AG04449 (cell line): Measurements from ENCODE around the gene FRMD5.
A peak's percentile ranks its signal among the peaks of the same experiment; 100 is the strongest.

Source experiments
- CTCF ChIA-PET: fragments of 350-600 bp; formaldehyde crosslinking; extraction: SDS; loops from one replicate; lab custom pipeline; 2021; ENCODE audit warnings: antibody characterized with exemption; lab: Yijun Ruan, JAX
- POLR2A ChIA-PET: fragments of 400-600, 350-600 bp; formaldehyde crosslinking; extraction: SDS; loops from one replicate; lab custom pipeline; 2020; ENCODE audit warnings: antibody characterized with exemption, inconsistent platforms; lab: Yijun Ruan, JAX
- DNase-seq: peaks from one replicate; pipeline ENCODE4 v3.0.0-alpha.2; 2010; ENCODE audit warnings: low read depth, low spot score
- H3K4me3 ChIP-seq: 2 replicates; pipeline ENCODE4 v1.5.1; 2011; ENCODE audit warnings: low read depth, mild to moderate bottlenecking, control low read depth, low read length
- TF ChIP-seq, protein P1 (sequence below): IDR thresholded peaks from one replicate; pipeline ENCODE4 v1.5.1; 2011; ENCODE audit warnings: mild to moderate bottlenecking, moderate library complexity, low read length, control low read depth, inconsistent platforms; ENCODE audit not compliant: insufficient read depth; ENCODE audit errors: missing control alignments

FRMD5 gene

GRCh38 chr15:44222478-44222877 lies 27.4 kb upstream of the FRMD5 start:
- no peak overlapping the region for H3K4me3 ChIP-seq
- ChIA-PET POLR2A (no interaction called here), CTCF (interaction anchor here (0.8 to 12.3 kb wide), 7 partner anchors 9 to 354 kb away, joined by 3 to 160 read pairs (median 4); no protein-coding TSS in a partner anchor)
- no peak for DNase-seq
- TF ChIP-seq, protein P1, sequence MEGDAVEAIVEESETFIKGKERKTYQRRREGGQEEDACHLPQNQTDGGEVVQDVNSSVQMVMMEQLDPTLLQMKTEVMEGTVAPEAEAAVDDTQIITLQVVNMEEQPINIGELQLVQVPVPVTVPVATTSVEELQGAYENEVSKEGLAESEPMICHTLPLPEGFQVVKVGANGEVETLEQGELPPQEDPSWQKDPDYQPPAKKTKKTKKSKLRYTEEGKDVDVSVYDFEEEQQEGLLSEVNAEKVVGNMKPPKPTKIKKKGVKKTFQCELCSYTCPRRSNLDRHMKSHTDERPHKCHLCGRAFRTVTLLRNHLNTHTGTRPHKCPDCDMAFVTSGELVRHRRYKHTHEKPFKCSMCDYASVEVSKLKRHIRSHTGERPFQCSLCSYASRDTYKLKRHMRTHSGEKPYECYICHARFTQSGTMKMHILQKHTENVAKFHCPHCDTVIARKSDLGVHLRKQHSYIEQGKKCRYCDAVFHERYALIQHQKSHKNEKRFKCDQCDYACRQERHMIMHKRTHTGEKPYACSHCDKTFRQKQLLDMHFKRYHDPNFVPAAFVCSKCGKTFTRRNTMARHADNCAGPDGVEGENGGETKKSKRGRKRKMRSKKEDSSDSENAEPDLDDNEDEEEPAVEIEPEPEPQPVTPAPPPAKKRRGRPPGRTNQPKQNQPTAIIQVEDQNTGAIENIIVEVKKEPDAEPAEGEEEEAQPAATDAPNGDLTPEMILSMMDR: no peak

DNA sequence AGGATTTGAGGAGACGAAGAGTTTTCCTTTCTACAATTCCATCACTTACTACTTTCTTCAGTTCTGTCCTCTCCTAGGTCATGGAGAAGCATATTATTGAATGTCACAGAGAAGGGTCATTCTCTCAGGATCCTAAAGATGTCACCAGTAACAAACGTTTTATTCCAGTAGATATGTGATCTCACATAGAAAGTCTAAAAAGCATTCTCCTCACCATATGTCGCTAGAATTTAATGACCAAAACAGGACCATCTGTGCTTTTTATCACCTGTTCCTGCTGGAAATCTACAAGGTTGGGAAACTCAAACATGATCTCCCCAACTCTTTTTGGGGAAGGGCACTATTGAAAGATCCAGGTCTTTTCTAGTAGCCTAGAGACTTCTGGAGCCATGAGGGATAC lies 24.0 kb upstream of the FRMD5 start:
- CTCF ChIA-PET: interaction anchor here (0.6 to 12.3 kb wide), 28 partner anchors 7 to 348 kb away, joined by 3 to 160 read pairs (median 6); no protein-coding TSS in a partner anchor
- DNase-seq: no peak
- no peak overlapping the region for H3K4me3 ChIP-seq
- TF ChIP-seq, protein P1: no peak
- POLR2A ChIA-PET: no interaction called here

DNA sequence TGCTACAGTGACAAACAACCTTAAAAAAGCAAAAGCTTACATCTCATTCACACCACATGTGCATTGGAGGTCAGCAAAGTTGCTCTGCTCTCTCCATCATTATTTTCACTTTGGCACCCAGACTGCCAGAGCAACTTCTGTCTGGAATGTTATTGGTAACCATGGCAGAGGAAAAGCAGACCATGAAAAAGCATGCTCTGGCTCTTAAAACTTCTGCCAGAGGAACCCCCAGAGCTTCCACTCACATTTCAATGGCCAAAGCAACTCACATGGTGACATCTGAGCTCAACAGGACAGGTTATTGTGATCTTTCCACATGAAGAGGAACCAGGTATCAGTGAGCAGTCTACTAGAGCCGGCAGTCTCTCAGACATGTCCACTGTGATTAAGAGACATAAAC lies 21.9 kb upstream of the FRMD5 start:
- ChIA-PET POLR2A (no interaction called here), CTCF (interaction anchor here (0.9 to 12.3 kb wide), 6 partner anchors 10 to 346 kb away, joined by 4 to 160 read pairs (median 6); no protein-coding TSS in a partner anchor)
- no peak overlapping the region for H3K4me3 ChIP-seq
- DNase-seq: no peak
- TF ChIP-seq, protein P1: no peak

- POLR2A ChIA-PET: no interaction called here
- TF ChIP-seq, protein P1: no peak
- H3K4me3 ChIP-seq: no peak overlapping the region
- peak; percentile 75 for DNase-seq
- CTCF ChIA-PET: interaction anchor here (0.7 to 12.3 kb wide), 4 partner anchors 149 to 312 kb away, joined by 3 to 160 read pairs (median 4); no protein-coding TSS in a partner anchor
Observed at GRCh38 chr15:44215594-44215993, 20.5 kb upstream of the FRMD5 start.

- no peak for DNase-seq
- ChIA-PET CTCF (interaction anchor here (1.3 to 2.1 kb wide), 5 partner anchors 11 to 337 kb away, joined by 4 to 12 read pairs (median 5); no protein-coding TSS in a partner anchor), POLR2A (no interaction called here)
- TF ChIP-seq, protein P1: no peak
- H3K4me3 ChIP-seq: no peak overlapping the region
Observed at GRCh38 chr15:44208956-44209355, 13.9 kb upstream of the FRMD5 start.

DNA sequence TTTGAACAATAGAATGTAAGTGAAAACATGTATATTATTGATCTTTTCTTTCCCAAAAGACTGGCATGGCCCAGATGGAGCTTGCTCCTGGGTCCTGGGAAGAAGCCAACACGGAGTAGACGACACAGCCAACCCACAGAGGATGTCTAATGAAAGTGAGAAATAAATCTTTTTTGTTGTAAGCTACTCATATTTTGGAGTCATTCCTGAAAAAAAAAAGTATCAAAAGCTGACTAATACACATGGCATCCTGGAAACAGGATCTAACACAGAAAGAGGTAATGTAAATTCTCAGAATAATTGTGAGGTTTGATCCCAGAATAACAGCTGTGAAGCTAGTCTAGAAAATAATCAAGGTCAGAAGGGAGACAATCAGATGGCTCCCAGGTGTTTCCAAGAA lies 12.6 kb upstream of the FRMD5 start:
- TF ChIP-seq, protein P1: no peak
- no peak overlapping the region for H3K4me3 ChIP-seq
- ChIA-PET POLR2A (interaction anchor here (1.0 to 1.4 kb wide), 2 partner anchors 13 to 105 kb away, joined by 3 to 4 read pairs; partner anchors contain the start of gene FRMD5), CTCF (interaction anchor here (0.6 to 2.1 kb wide), 7 partner anchors 9 to 335 kb away, joined by 3 to 10 read pairs (median 4); no protein-coding TSS in a partner anchor)
- DNase-seq: peak; percentile 21
